ENCODE results near the gene MCM9.

DNA sequence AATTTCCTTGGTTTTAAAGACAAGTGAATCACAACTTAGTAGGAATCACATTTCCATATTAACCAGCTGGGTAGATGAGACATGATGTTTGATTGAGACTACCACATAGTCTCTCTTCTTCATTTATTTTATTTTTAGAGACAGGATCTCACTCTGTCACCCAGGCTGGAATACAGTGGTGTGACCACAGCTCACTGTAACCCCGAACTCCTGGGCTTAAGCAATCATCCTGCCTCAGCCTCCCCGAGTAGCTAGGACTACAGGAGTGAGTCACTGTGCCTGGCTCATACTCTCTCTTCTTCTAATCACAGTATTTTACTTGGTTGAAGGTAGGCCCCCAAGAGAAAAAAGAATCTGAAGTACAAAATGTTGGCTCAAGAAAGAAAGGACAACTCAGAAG, 121.2 kb downstream of the MCM9 start:
- TF ChIP-seq CTCF (conservative IDR thresholded peaks at IDR 0.05; ENCODE audit: low read depth, low read length), result no peak
- no peak for TF ChIP-seq MAFK (IDR thresholded peaks at IDR 0.05; ENCODE audit: low read depth, low read length)
- no peak for TF ChIP-seq POLR2A (IDR thresholded peaks at IDR 0.05; ENCODE audit: low read depth, low read length)
- TF ChIP-seq CHD1 (IDR thresholded peaks at IDR 0.05; ENCODE audit: low read depth, low read length), result no peak
- TF ChIP-seq USF2 (IDR thresholded peaks at IDR 0.05; ENCODE audit: low read depth, low read length), result no peak
- TF ChIP-seq MXI1 (IDR thresholded peaks at IDR 0.05; ENCODE audit: borderline replicate concordance, low read depth, low read length), result no peak
- peak; percentile 52; the same call in 1 of the 2 replicates for TF ChIP-seq FOS (IDR thresholded peaks at IDR 0.05; ENCODE audit: low read depth, low read length)
- TF ChIP-seq RAD21 (IDR thresholded peaks at IDR 0.05; ENCODE audit: low read length), result no peak

Data from IMR-90 (cell line).